CD4-positive, alpha-beta T cell treated with Interferon alpha-2 for 1 hour (primary cell): ENCODE data around the gene RCAN2.

Source experiments
- DNase-seq, 2 donors: peaks; one replicate each; pipeline ENCODE4 v3.0.0-alpha.2; 2020 to 2022

Gene RCAN2

GRCh38 chr6:46288835-46289234 is 202.4 kb downstream of the RCAN2 start:
- DNase-seq, result no peak

- no peak for DNase-seq
These were observed 203.6 kb downstream of the RCAN2 start for GRCh38 chr6:46287681-46288080.

- DNase-seq, result no peak
These were observed 204.2 kb downstream of the RCAN2 start for GRCh38 chr6:46287043-46287442.

- DNase-seq, result no peak
These were observed 206.8 kb downstream of the RCAN2 start for GRCh38 chr6:46284475-46284874.

GRCh38 chr6:46281110-46281509 is 210.1 kb downstream of the RCAN2 start:
- DNase-seq, result no peak

- no peak for DNase-seq
These were observed 211.4 kb downstream of the RCAN2 start for GRCh38 chr6:46279874-46280273.

GRCh38 chr6:46276576-46277142 is 214.6 kb downstream of the RCAN2 start:
- DNase-seq, result no peak

- DNase-seq, result no peak
These were observed 216.7 kb downstream of the RCAN2 start for GRCh38 chr6:46274502-46274901.

- DNase-seq, result no peak
These were observed 217.3 kb downstream of the RCAN2 start for GRCh38 chr6:46273911-46274310.

GRCh38 chr6:46271728-46272127 is 219.5 kb downstream of the RCAN2 start:
- DNase-seq, result no peak

- no peak for DNase-seq
These were observed 220.1 kb downstream of the RCAN2 start for GRCh38 chr6:46271107-46271506.

- DNase-seq, result no peak
These were observed 220.9 kb downstream of the RCAN2 start for GRCh38 chr6:46270336-46270735.

GRCh38 chr6:46269447-46270229 is 221.6 kb downstream of the RCAN2 start:
- no peak for DNase-seq

GRCh38 chr6:46267515-46267914 is 223.7 kb downstream of the RCAN2 start:
- DNase-seq, result no peak

GRCh38 chr6:46265373-46265772 is 225.9 kb downstream of the RCAN2 start:
- no peak for DNase-seq

- no peak for DNase-seq
These were observed 227.6 kb downstream of the RCAN2 start for GRCh38 chr6:46263707-46264086.

GRCh38 chr6:46262928-46263706 is 228.1 kb downstream of the RCAN2 start:
- DNase-seq, result no peak

GRCh38 chr6:46258249-46258648 is 233.0 kb downstream of the RCAN2 start:
- DNase-seq, result no peak

- DNase-seq, result no peak
These were observed 235.7 kb downstream of the RCAN2 start for GRCh38 chr6:46255528-46255927.

GRCh38 chr6:46254946-46255345 is 236.3 kb downstream of the RCAN2 start:
- no peak for DNase-seq

- DNase-seq, result no peak
These were observed 236.9 kb downstream of the RCAN2 start for GRCh38 chr6:46254331-46254730.

- DNase-seq, result no peak
These were observed 239.5 kb downstream of the RCAN2 start for GRCh38 chr6:46251583-46252339.

GRCh38 chr6:46248143-46248542 is 243.1 kb downstream of the RCAN2 start:
- no peak for DNase-seq
